Heart left ventricle (tissue), 16 donors: ENCODE results near the gene MRPL55. TPM values are rescaled to one million over a fixed set of nuclear protein-coding genes. Genes with fewer than 3 reads are reported as not detected.

Source experiments
- ATAC-seq, 4 donors: fragments of 200-7000 bp; cut with Tn5 transposase; one replicate each; pipeline ENCODE4 v1.9.1; 2020 to 2022; ENCODE audit warnings: moderate library complexity in 4 of 4, mild to moderate bottlenecking in 3 of 4, moderate number of reproducible peaks in 1 of 4
- DNase-seq, 5 donors: peaks; one replicate each; pipeline ENCODE4 v3.0.0-alpha.2; 2020
- H3K27ac ChIP-seq, 12 donors: fragments of 200-600 bp; sonication (generic) in 4 of 12; one replicate each; pipeline versions ENCODE4 v1.5.0 to v1.8.0; 2016 to 2022; ENCODE audit warnings: mild to moderate bottlenecking in 2 of 12
- H3K27me3 ChIP-seq, 9 donors: fragments of 200-600 bp; sonication (generic) in 2 of 9; one replicate each; pipeline versions ENCODE4 v1.5.1 to v1.8.0; 2016 to 2022; ENCODE audit warnings: mild to moderate bottlenecking in 3 of 9
- H3K36me3 ChIP-seq, 9 donors: fragments of 200-600 bp; sonication (generic) in 2 of 9; one replicate each; pipeline versions ENCODE4 v1.5.0 to v1.8.0; 2018 to 2022; ENCODE audit warnings: mild to moderate bottlenecking in 2 of 9
- H3K4me1 ChIP-seq, 12 donors: fragments of 200-600 bp; sonication (generic) in 4 of 12; one replicate each; pipeline versions ENCODE4 v1.5.0 to v1.8.0; 2016 to 2022; ENCODE audit warnings: mild to moderate bottlenecking in 3 of 12
- H3K4me3 ChIP-seq, 12 donors: fragments of 200-600 bp; sonication (generic) in 4 of 12; one replicate each; pipeline versions ENCODE4 v1.5.0 to v1.8.0; 2017 to 2022; ENCODE audit warnings: mild to moderate bottlenecking in 9 of 12, moderate library complexity in 4 of 12
- H3K9me3 ChIP-seq, 12 donors: fragments of 200-600 bp; sonication (generic) in 4 of 12; one replicate each; pipeline versions ENCODE4 v1.5.0 to v1.8.0; 2016 to 2022; ENCODE audit warnings: mild to moderate bottlenecking in 1 of 12
- CTCF ChIP-seq, 12 donors: fragments of 200-600 bp; sonication (generic) in 4 of 12; IDR thresholded peaks; one replicate each; pipeline versions ENCODE4 v1.5.0 to v1.8.0; 2018 to 2022; ENCODE audit warnings: antibody characterized with exemption in 12 of 12, mild to moderate bottlenecking in 5 of 12
- POLR2A ChIP-seq, 2 donors: fragments of 450-650 bp; IDR thresholded peaks; one replicate each; pipeline ENCODE4 v1.6.1; 2017; ENCODE audit warnings: antibody characterized with exemption in 2 of 2, mild to moderate bottlenecking in 2 of 2, moderate library complexity in 2 of 2
- WGBS, 4 donors: extraction: QIAGEN DNeasy Blood & Tissue Kit in 2 of 4; methylation state at CpG; one replicate each; pipeline versions ENCODE4 v1.1.5 to v1.1.7; 2013 to 2018; 5-methylcytosine and 5-hydroxymethylcytosine counted together
- intact Hi-C, 10 donors: fragments of 100-400 bp; cut with DNase I; formaldehyde crosslinking; loops; one replicate each; pipeline versions ENCODE4 v1.11.1 to v1.14.2; 2022
- polyA plus RNA-seq, 2 donors: library from polyadenylated mRNA; stranded (reverse); fragments of 200-250 nt; gene quantifications; one replicate each; pipeline ENCODE4 v1.2.3, GENCODE V29; 2013
- total RNA-seq, 9 donors: library from RNA; depleted of rRNA in 2 of 9; stranded (reverse); fragments of >200 nt in 2 of 9; fragmentation: NEBNext Ultra II Directional in 3 of 9; extraction: Animal tissue kit (Norgen Biotek cat#: 25700) in 3 of 9; gene quantifications; one replicate each; pipeline versions ENCODE4 v1.1.0 to v1.2.4, GENCODE V29; 2016 to 2023
- donor health status: ischemic (EF 13 %, LVEDD 7.1; RV severe dilation, severe dysfunction).
- donor health status: healthy with polysubstance abuse.
- donor health status: DM: no; HTN: yes; CAD: no.
- donor health status: DM: no; HTN: no; CAD: no.
- donor health status: ischemic (EF 25% LVEDD 6.9; RV normal size, moderate dysfunction).
- donor health status: ischemic (EF 25% LVEDD 5.7; RV mildly dilated, moderate dysfunction).
- donor health status: healthy.
- donor health status: DM: yes; HTN: yes; CAD: no.
- donor health status: ischemic (EF 35%, LVEDD 5.7; RV mildly dilated, moderate dysfunction).
- donor health status: nonischemic (EF 11% LVEDD 7.7; RV severe dilation, severe dysfunction).
- donor health status: DM: yes; HTN: yes; CAD: no.
- donor health status: PGD.
- donor health status: ischemic (EF 29% LVEDD 5.4; RV normal size, mild dysfunction).
- donor health status: nonischemic (EF 23%, LVEDD 6.1; RV moderate dilation, normal function).

The MRPL55 gene
- total and polyA plus RNA-seq, 11 donors: 35.5 to 141 (median 55.1) TPM

GRCh38 chr1:228151180-228151925, 42.3 kb upstream of the MRPL55 start:
- no peaks in the 10 kb centered on the region for H3K9me3 ChIP-seq
- H3K36me3 ChIP-seq: peaks cover 0 to 32% (median 21%) of the 10 kb centered on the region in 9 donors
- TF ChIP-seq CTCF (IDR thresholded peaks at IDR 0.05) (no peak), POLR2A (IDR thresholded peaks at IDR 0.05) (no peak)
- H3K27me3 ChIP-seq: no peaks in the 10 kb centered on the region
- peaks cover 16 to 52% (median 42%) of the 10 kb centered on the region in 12 donors for H3K4me1 ChIP-seq
- 62 to 66% (median 65%) methylated on average over 11 to 12 of the region's 12 CpGs for WGBS, 4 donors
- H3K4me3 ChIP-seq: peak overlapping the region in 6 of 12 donors; percentile 30 to 51 (median 46)
- peak in 2 of 4 donors; percentile 1 to 7 for ATAC-seq
- peak in 2 of 5 donors; percentile 6 to 56 for DNase-seq
- peak overlapping the region in 11 of 12 donors; percentile 69 to 97 (median 84) for H3K27ac ChIP-seq
- intact Hi-C loops: no loop called here

- no peak for TF ChIP-seq POLR2A (IDR thresholded peaks at IDR 0.05)
- TF ChIP-seq CTCF (IDR thresholded peaks at IDR 0.05): no peak
- peak; percentile 68 to 79 (median 73) for DNase-seq
- no peaks in the 10 kb centered on the region for H3K27me3 ChIP-seq
- intact Hi-C loops: no loop called here
- peak overlapping the region; percentile 60 to 97 (median 84) for H3K27ac ChIP-seq
- peaks cover 16 to 55% (median 43%) of the 10 kb centered on the region in 12 donors for H3K4me1 ChIP-seq
- 17 to 92% (median 32%) methylated on average over 2 to 17 of the region's 17 CpGs for WGBS, 4 donors
- H3K36me3 ChIP-seq: peaks cover 0 to 39% (median 25%) of the 10 kb centered on the region in 9 donors
- peak overlapping the region in 9 of 12 donors; percentile 15 to 51 (median 42) for H3K4me3 ChIP-seq
- peak; percentile 30 to 68 (median 62) for ATAC-seq
- no peaks in the 10 kb centered on the region for H3K9me3 ChIP-seq
Measured at GRCh38 chr1:228150461-228151179, 41.5 kb upstream of the MRPL55 start.

GRCh38 chr1:228150120-228150460, 41.0 kb upstream of the MRPL55 start:
- peak in 3 of 4 donors; percentile 0 to 9 (median 2) for ATAC-seq
- WGBS, 4 donors: 0 to 63% (median 57%) methylated on average over 1 to 7 of the region's 7 CpGs
- peaks cover 16 to 59% (median 45%) of the 10 kb centered on the region in 12 donors for H3K4me1 ChIP-seq

More at GRCh38 chr1:228150120-228150460, 41.0 kb upstream of the MRPL55 start:
- intact Hi-C loops: no loop called here
- TF ChIP-seq POLR2A (IDR thresholded peaks at IDR 0.05) (no peak), CTCF (IDR thresholded peaks at IDR 0.05) (no peak)
- Histone ChIP-seq H3K9me3 (no peaks in the 10 kb centered on the region), H3K27ac (peak overlapping the region; percentile 60 to 97 (median 84)), H3K4me3 (peak overlapping the region in 10 of 12 donors; percentile 5 to 51 (median 40)), H3K36me3 (peaks cover 0 to 44% (median 27%) of the 10 kb centered on the region in 9 donors), H3K27me3 (no peaks in the 10 kb centered on the region)
- DNase-seq: peak in 2 of 5 donors; percentile 22 to 67
